ENCODE measurements around the gene SFXN5. TPM values are rescaled to one million over a fixed set of nuclear protein-coding genes. Genes with fewer than 3 reads are reported as not detected.

The SFXN5 gene
- total and polyA plus RNA-seq, 2 of the 4 experiments (the other 2 are of a cell fraction), result 8.6 to 17.0 TPM

DNA sequence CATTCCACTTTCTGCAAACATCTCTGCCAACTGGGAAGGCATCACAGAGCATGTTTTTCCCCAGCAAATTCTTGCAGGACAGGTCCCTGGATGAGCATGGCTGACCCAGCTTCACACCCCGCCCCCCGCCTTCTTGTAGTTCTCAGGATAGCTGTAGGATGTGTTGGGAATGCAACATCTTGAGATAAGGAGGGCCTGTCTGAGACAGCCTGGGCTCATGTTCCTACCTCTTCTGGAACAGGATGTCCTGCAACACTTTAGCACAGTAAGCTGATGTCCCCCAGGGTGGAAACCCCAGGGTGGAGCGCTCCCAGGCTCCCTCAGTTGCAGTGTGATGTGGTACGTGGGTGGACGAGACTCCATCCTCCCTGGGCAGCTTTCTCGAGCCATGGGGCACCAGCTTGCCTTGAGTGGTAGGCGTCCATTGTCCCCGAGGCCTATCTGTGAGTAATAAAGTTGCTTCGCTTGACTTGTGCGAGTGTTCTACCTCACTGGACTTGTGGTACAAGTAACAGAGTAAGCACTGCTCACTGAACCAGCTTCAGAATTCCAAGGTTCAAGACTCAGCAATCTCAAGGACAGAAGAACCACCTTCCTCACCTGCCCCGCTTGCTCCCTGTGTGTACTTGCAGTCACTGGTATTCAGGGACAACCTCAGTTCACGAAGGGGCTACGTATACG, 105.6 kb downstream of the SFXN5 start:
- Histone ChIP-seq H2AFZ (replicated peaks; ENCODE audit: low read length, poor library complexity) (no peak overlapping the region), H3K36me3 (ENCODE audit: control insufficient read depth, insufficient read depth, low read length) (0 out of 2 replicates have a peak, but pooled peaks cover 3% of the 10 kb centered on the region), H3K18ac (ENCODE audit: low read depth, low read length) (no peak overlapping the region), H3K56ac (ENCODE audit: extremely low read depth, insufficient read depth, low read length) (no peak overlapping the region), H2BK15ac (ENCODE audit: low read depth, low read length) (no peak overlapping the region), H4K8ac (ENCODE audit: low read depth in 2 of 2, low read length in 2 of 2) (no peak overlapping the region), H3K4ac (ENCODE audit: low read depth, low read length) (no peak overlapping the region), H4K20me1 (ENCODE audit: insufficient read depth, low read length) (no peaks in the 10 kb centered on the region), H3K79me1 (ENCODE audit: low read depth in 1 of 2, low read length in 2 of 2) (no peaks in the 10 kb centered on the region), H3K23ac (ENCODE audit: low read depth, low read length) (no peak overlapping the region), H3K4me1 (ENCODE audit: control insufficient read depth, insufficient read depth, low read length) (no peaks in the 10 kb centered on the region), H2AK5ac (ENCODE audit: low read depth, low read length) (no peak overlapping the region), H3K9me1 (ENCODE audit: insufficient read depth, low read length) (peaks cover 11% of the 10 kb centered on the region; the same call in 1 of the 2 replicates), H3K4me2 (ENCODE audit: low read depth, low read length) (no peak overlapping the region), H3K9ac (ENCODE audit: low read depth, low read length) (no peak overlapping the region), H3K14ac (replicated peaks; ENCODE audit: low read depth, low read length) (no peak overlapping the region), H3K27me3 (ENCODE audit: control insufficient read depth, insufficient read depth, low read length) (no peaks in the 10 kb centered on the region), H3K9me3 (ENCODE audit: control insufficient read depth, insufficient read depth, low read length) (no peaks in the 10 kb centered on the region), H4K5ac (ENCODE audit: low read depth, low read length) (no peak overlapping the region), H2BK20ac (ENCODE audit: low read depth, low read length) (no peak overlapping the region), H3K4me3 (ENCODE audit: insufficient read depth, low read depth, low read length) (no peak overlapping the region), H4K91ac (ENCODE audit: insufficient read depth, low read depth, low read length) (no peak overlapping the region), H2AK9ac (replicated peaks; ENCODE audit: low read depth, low read length, poor library complexity) (no peak overlapping the region), H3K27ac (ENCODE audit: insufficient read depth, low read length) (no peak overlapping the region), H2BK120ac (ENCODE audit: low read depth, low read length) (no peak overlapping the region), H2BK5ac (ENCODE audit: low read depth, low read length, poor library complexity, severe bottlenecking) (no peak overlapping the region)
- intact Hi-C loops (cut with micrococcal nuclease), result no loop called here
- no peak for DNase-seq
- dilution Hi-C loops (cut with HindIII; ENCODE audit: low sequenced_read_pairs, unreplicated experiment), result no loop called here
- in situ Hi-C loops (cut with MboI; ENCODE audit: low sequenced_read_pairs), result no loop called here
- ChIA-PET POLR2A (ENCODE audit: unreplicated experiment) (no interaction called here), CTCF (interaction anchor here (1.0 kb wide), 1 partner anchor 73 kb away, joined by 4 read pairs; no protein-coding TSS in a partner anchor)
- TF ChIP-seq CHD1 (IDR thresholded peaks at IDR 0.05; ENCODE audit: low read depth, low read length) (no peak), BHLHE40 (IDR thresholded peaks at IDR 0.05; ENCODE audit: low read depth, low read length) (no peak)
- TF ChIP-seq, protein P1, sequence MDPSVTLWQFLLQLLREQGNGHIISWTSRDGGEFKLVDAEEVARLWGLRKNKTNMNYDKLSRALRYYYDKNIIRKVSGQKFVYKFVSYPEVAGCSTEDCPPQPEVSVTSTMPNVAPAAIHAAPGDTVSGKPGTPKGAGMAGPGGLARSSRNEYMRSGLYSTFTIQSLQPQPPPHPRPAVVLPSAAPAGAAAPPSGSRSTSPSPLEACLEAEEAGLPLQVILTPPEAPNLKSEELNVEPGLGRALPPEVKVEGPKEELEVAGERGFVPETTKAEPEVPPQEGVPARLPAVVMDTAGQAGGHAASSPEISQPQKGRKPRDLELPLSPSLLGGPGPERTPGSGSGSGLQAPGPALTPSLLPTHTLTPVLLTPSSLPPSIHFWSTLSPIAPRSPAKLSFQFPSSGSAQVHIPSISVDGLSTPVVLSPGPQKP (IDR thresholded peaks at IDR 0.05; ENCODE audit: borderline replicate concordance, low read depth, low read length), result no peak
- TF ChIP-seq, protein P2, sequence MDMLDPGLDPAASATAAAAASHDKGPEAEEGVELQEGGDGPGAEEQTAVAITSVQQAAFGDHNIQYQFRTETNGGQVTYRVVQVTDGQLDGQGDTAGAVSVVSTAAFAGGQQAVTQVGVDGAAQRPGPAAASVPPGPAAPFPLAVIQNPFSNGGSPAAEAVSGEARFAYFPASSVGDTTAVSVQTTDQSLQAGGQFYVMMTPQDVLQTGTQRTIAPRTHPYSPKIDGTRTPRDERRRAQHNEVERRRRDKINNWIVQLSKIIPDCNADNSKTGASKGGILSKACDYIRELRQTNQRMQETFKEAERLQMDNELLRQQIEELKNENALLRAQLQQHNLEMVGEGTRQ (IDR thresholded peaks at IDR 0.05; ENCODE audit: low read depth, low read length), result no peak
- no peak for ATAC-seq (ENCODE audit: low read depth)
- 95% methylated on average over 6 of the region's 14 CpGs; no CpG with 5 or more reads in 1 of the 2 experiments for WGBS, 2 experiments (ENCODE audit: extremely low coverage in 2 of 2, insufficient read length in 1 of 2)
- no TSS peak for BruUV-seq (replicated peaks)

Measured in IMR-90 (cell line).